ENCODE data around the gene HRAS. TPM values are rescaled to one million over a fixed set of nuclear protein-coding genes. Genes with fewer than 3 reads are reported as not detected.
A peak's percentile ranks its signal among the peaks of the same experiment; 100 is the strongest.

Gene HRAS
- polyA plus RNA-seq, 4 donors, result 39.5 to 57.2 (median 41.2) TPM

- no peak for DNase-seq (ENCODE audit: low read depth in 4 of 4, low spot score in 3 of 4)
These were observed 32.4 kb upstream of the HRAS start for GRCh38 chr11:567629-568292.

GRCh38 chr11:567011-567628, 31.7 kb upstream of the HRAS start:
- DNase-seq (ENCODE audit: low read depth in 4 of 4, low spot score in 3 of 4), result no peak

DNA sequence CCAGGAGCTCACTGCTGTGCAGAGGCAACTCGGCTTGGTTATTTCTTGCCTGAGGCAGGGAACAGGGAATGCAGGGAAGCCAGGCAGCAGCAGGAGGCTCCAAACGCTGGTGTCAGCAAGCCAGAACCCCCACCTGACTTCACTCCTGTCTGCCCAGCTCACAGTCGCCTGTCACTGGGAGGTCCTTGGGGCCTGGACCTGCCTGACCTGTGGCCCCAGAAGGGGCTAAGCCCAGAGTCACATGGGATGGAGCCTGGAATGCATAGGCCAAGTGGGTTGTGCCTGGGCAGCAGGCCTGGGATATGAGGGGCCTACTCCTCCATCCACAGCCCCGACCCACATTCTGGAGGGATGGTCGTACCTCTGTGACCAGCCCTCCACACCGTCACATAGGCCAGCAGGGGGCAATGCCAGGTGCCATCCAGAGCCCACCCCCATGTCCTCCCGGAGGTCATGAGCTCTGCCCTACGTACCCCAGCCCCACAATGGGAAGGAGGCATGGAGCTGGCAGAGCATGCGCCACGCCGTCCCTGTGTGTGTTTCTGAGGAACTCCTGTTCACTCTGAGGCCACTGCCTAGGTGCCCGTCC, 30.6 kb upstream of the HRAS start:
- DNase-seq (ENCODE audit: low read depth in 4 of 4, low spot score in 3 of 4), result no peak

- no peak for DNase-seq (ENCODE audit: low read depth in 4 of 4, low spot score in 3 of 4)
These were observed 28.6 kb upstream of the HRAS start for GRCh38 chr11:563812-564578.

- DNase-seq (ENCODE audit: low read depth in 4 of 4, low spot score in 3 of 4), result no peak
These were observed 27.9 kb upstream of the HRAS start for GRCh38 chr11:563066-563811.

DNA sequence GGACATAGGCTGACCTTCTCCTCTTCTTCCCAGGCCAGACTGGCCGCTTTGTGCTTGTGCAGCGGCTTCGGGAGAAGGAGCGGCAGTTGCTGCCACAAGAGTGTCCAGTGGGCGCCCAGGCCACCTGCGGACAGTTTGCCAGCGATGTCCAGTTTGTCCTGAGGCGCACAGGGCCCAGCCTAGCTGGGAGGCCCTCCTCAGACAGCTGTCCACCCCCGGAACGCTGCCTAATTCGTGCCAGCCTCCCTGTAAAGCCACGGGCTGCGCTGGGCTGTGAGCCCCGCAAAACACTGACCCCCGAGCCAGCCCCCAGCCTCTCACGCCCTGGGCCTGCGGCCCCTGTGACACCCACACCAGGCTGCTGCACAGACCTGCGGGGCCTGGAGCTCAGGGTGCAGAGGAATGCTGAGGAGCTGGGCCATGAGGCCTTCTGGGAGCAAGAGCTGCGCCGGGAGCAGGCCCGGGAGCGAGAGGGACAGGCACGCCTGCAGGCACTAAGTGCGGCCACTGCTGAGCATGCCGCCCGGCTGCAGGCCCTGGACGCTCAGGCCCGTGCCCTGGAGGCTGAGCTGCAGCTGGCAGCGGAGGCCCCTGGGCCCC, 26.8 kb upstream of the HRAS start:
- no peak for DNase-seq (ENCODE audit: low read depth in 4 of 4, low spot score in 3 of 4)

GRCh38 chr11:561148-562003, 26.0 kb upstream of the HRAS start:
- peak in 2 of 4 donors; percentile 73 to 80 for DNase-seq (ENCODE audit: low read depth in 4 of 4, low spot score in 3 of 4)

- DNase-seq (ENCODE audit: low read depth in 4 of 4, low spot score in 3 of 4), result peak in 2 of 4 donors; percentile 78 to 79
These were observed 25.1 kb upstream of the HRAS start, which contains the start of the genes LMNTD2 and RASSF7 for GRCh38 chr11:560305-561147. LMNTD2 (minus strand) TSS chr11:560738; CDS start chr11:560716, 22 bp downstream. RASSF7 (plus strand) TSS chr11:560970; CDS start chr11:561769, 799 bp downstream.

GRCh38 chr11:559712-560304, 24.4 kb upstream of the HRAS start:
- no peak for DNase-seq (ENCODE audit: low read depth in 4 of 4, low spot score in 3 of 4)

DNA sequence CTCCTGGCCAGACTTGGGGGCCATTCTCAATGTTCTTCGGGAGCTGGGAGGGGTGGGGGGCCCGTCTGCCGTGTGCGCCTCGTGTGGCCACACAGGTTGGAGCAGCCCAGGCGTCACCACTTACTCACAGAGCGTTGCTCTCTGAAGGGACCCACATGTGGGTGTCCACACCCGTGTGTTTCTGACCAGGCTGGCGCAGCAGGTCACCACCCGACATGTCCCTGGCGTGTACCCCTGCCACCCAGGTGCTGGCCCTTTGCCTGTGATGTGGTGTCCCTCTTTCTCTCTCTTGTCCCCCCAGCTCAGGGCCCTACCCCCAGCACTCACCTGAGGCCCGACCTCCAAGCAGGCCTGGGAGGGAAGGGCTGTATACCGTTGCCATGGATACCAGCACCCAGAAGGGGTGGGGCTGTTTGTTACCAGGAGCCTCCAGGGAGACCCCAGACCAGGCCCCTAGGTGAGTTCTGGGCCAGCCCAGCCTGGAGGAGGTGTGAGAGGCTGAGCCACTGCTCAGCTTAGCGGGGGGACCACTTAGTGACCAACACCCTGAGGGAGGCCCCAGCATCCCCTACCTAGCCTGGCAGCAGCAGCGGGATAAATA, 23.7 kb upstream of the HRAS start:
- no peak for DNase-seq (ENCODE audit: low read depth in 4 of 4, low spot score in 3 of 4)

DNA sequence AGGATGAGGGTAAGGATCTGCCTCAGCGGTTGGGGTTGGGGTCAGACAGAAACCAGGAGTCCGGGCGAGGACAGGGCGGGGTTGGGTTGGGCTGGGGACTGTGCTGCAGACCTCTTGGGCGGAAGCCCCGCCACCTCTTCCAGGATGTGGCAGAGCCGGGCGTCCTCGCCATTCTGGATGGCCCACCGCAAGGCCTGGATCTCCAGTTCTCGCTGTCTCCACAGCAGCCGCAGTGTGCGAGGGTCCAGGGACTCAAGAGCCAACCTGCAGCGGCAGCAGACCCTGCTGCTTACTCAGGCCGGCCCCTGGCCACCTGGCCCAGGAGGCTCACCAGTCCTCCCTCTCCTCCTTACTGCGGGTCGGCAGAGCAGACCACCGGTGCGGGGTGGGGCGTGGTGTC, 23.1 kb upstream of the HRAS start:
- DNase-seq (ENCODE audit: low read depth in 4 of 4, low spot score in 3 of 4), result no peak

DNA sequence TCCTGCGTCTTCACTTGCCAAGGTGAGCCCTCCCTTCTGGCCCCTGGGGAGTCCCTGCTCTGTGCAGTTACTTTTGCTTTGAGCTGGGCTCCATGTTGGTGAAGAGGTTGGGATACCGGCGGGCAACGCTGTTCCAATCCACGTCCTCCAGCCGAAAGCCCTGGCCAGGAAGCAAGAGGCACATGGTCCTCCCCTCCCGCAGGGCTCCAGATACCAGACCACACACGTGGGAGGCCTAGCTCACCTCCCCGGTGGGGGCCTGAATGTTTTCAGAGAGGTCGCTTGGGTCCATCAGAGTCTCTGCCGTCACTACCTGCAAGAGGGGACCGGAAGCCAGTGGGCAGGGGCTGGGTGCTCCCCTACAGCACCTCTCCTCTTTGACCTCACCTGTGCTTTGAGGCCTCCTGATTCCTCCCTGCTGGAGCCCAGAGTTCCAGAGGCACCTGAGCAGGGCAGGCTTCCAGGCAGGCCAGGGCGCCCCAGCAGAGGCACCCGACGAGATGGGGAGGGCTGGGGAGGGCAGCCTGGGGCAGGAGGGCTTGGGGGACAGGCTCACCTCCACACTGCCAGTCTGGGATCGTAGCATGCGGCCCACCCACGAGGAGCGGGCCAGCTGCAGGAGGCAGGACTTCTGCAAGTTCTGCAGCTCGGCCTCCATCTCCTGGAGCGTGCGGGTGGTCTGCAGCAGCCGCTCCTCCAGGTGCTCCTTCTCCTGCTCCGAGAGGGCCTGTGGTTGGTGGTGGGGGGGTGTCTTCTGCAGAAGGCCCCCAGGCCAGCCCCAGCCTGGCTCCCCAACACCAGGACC, 22.2 kb upstream of the HRAS start:
- DNase-seq (ENCODE audit: low read depth in 4 of 4, low spot score in 3 of 4), result no peak

DNA sequence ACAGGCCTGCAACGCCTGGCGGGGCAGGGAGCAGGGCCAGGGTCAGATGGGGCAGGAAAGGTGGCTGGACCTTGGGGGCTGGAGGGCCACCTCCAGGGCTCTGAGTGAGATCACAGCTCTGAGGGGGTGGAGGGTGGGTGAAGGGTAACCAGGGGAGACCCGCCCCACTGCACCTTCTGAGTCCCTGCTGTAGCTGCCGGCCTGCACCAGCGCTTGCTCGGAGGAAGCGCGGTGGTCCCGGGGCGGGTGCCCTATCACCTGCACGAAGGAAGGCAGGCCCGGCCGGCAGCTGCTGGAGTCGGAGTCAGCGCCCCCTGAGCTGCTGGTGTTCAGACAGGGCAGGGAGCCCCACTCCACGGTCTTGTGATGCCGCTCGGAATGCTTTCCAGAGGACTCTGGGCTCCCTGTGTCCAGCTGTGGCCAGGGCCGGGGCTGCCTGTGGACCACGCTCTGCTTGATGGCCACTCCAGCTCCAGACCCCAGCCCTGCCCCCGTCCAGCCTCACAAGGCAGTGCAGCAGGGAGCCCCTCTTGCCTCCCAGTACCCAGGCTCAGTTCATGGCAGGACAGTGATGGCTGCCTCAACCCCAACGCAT, 21.4 kb upstream of the HRAS start:
- no peak for DNase-seq (ENCODE audit: low read depth in 4 of 4, low spot score in 3 of 4)

- DNase-seq (ENCODE audit: low read depth in 4 of 4, low spot score in 3 of 4), result no peak
These were observed 20.6 kb upstream of the HRAS start for GRCh38 chr11:555780-556661.

GRCh38 chr11:555227-555779, 19.9 kb upstream of the HRAS start:
- DNase-seq (ENCODE audit: low read depth in 4 of 4, low spot score in 3 of 4), result no peak
